NCI-H2107 treated with DMSO at 0.1 percent for 48 hours (cell line): ENCODE measurements around the gene SMAP1.
"Not testable (repeated sequence)": the region's sequence is repeated elsewhere in the genome, so short reads cannot be mapped to it uniquely, and the experiment has no call there.

ENCODE experiments used
- DNase-seq: peaks from one replicate; lab custom pipeline; 2025; ENCODE audit not compliant: unreplicated experiment; lab: John Stamatoyannopoulos, UW

SMAP1 gene

GRCh38 chr6:70739534-70739933 is 71.9 kb downstream of the SMAP1 start:
- DNase-seq, result no peak

DNA sequence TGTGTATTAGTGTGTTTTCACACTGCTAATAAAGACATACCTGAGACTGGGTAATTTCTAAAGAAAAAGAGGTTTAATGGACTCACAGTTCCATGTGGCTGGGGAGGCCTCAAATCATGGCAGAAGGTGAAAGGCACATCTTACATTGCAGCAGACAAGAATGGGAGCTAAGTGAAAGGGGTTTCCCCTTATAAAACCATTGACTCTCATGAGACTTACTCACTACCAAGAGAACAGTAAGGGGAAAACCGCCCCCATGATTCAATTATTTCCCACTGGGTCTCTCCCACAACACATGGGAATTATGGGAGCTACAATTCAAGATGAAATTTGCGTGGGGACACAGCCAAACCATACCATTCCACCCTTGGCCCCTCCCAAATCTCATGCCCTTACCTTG is 73.1 kb downstream of the SMAP1 start:
- DNase-seq, result not testable (repeated sequence)

- DNase-seq, result not testable (repeated sequence)
Measured at GRCh38 chr6:70742462-70742861, 74.8 kb downstream of the SMAP1 start.

GRCh38 chr6:70753870-70754380 is 86.2 kb downstream of the SMAP1 start:
- DNase-seq, result no peak

- DNase-seq, result no peak
Measured at GRCh38 chr6:70758883-70759282, 91.2 kb downstream of the SMAP1 start.

DNA sequence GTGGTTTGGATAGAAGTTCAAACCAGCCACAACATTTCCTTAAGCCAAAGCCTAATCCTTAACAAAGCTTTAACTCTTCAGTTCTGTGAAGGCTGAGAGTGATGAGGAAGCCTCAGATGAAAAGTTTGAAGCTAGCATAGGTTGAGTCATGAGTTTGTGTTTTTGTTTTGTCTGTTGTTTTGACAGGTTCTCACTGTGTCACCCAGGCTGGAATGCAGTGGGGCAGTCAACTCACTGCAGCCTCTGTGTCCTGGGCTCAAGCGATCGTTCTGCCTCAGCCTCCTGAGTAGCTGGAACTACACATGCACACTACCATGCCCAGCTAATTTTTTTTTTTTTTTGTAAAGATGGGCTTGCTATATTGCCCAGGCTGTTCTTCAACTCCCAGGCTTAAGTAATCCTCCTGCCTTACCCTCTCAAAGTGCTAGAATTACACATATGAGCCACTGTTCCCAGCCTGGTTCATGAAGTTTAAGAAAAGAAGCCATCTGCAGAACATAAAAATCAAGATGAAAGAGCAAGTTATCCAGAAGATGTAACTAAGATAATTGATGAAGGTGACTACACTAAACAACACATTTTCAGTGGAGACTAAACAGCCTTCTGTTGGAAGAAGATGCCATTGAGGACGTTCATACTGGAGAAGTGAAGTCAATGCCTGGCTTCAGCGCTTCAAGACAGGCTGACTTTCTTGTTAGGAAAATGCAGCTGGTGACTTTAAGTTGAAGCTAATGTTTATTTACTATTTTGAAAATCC is 96.2 kb downstream of the SMAP1 start:
- no peak for DNase-seq

- no peak for DNase-seq
Measured at GRCh38 chr6:70764706-70765105, 97.0 kb downstream of the SMAP1 start.

DNA sequence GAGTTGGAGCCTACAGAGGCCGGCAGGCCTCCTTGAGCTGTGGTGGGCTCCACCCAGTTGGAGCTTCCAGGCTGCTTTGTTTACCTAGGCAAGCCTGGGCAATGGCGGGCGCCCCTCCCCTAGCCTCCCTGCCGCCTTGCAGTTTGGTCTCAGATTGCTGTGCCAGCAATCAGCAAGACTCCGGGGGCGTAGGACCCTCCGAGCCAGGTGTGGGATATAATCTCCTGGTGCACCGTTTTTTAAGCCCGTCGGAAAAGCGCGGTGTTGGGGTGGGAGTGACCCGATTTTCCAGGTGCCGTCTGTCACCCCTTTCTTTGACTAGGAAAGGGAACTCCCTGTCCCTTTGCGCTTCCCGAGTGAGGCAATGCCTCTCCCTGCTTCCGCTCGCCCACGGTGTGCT is 103.7 kb downstream of the SMAP1 start:
- not testable (repeated sequence) for DNase-seq

- no peak for DNase-seq
Measured at GRCh38 chr6:70779934-70780333, 112.3 kb downstream of the SMAP1 start.

DNA sequence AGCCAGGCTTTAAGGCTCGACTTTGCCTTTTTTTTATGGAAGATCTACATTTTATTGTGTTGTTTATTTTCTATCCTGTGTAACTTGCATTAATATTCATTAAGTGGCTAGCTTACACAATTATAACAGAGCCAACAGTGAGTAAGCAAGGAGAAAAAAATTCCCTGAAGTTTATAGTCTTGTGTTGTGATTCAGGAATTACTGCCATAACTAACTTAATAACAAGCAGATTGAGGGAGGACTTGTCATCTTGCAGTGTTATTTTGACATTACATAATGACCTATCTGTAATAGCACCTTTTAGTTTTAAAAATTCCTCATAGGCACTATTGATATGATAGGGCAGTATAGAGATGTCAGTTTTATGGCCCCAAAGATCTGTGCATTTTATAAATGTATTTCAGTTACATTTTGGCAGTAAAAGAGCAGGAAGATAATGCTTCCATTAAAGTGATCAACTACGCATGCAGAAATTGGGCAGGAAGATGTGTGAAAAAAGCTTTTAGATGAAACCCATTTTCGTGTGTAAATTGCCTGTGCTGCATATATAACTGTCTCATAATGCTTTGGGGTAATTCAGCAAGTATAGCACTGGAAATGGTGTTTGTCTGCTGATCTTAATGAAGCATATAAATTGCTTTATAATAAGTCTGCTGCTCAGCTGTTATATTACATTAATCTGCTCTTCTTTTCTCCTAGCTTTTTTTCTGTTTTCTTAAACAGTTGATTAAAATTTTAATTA is 123.0 kb downstream of the SMAP1 start:
- no peak for DNase-seq

DNA sequence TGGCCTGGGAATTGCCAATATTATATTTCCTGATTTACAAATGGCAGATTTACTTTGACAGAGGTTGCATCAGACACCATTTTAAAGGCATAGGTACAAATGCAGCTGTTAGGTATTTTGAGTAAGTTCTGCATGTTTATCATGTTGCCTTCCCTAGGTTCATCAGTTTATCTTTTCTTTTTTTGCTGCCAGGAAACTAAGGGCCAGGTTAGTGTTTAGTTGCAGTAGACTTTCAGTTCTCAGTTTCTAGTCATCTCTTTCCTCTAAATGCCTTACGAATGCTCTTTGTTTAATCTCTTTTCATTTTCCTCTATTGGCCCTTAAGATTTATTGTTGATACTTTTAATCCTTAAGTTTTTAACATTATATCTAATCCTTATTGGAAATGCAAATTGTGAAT is 129.9 kb downstream of the SMAP1 start:
- DNase-seq, result no peak

DNA sequence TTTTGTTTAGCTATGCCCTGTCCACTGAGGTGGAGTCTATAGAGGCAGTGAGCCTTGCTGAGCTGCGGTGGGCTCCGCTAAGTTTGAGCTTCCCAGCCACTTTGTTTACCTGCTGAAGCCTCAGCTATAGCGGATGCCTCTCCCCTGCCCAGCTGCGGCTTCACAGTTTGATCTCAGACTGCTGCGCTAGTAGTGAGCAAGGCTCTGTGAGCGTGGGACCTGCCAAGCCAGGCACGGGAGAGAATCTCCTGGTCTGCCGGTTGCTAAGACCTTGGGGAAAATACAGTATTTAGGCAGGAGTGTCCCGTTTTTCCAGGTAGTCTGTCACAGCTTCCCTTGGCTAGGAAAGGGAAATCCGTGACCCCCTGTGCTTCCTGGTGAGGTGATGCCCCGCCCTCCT is 138.4 kb downstream of the SMAP1 start:
- DNase-seq, result no peak

DNA sequence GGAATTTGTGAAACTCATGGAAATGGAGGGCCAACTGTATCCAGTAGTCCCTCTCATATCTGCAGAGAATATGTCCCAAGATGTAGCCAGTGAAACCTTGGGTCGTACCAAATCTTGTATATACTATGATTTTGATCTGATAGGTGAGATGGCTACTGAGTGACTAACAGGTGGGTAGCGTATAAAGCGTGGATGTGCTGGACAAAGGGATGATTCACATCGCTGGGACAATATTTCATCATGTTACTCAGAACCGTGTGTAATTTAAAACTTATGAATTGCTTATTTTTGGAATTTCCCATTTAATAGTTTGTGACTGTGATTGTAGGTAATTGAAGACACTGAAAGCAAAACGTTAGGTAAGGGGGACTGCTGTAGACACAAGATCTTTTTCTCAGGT is 144.1 kb downstream of the SMAP1 start:
- no peak for DNase-seq

- DNase-seq, result no peak
Measured at GRCh38 chr6:70813885-70814284, 146.2 kb downstream of the SMAP1 start.

- no peak for DNase-seq
Measured at GRCh38 chr6:70819646-70820045, 152.0 kb downstream of the SMAP1 start.

DNA sequence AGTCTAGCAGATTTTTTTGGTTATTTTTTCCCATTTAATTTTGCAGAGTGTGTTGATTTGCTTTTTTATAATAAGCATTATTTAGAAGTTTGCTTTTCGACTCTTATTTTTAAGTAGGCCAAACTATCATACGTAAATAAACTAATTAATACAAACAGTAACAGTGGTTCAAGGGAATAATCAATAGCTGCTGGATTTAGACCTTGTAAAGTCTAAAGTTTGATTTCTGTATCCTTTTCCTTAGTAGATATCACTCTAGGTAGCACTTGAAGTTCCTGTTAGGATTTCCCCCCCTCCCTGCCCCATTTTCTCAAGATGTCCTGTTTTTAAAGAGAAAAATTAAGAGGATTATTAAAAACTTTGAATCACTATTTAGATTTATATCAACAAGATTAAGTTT is 153.1 kb downstream of the SMAP1 start:
- DNase-seq, result no peak

GRCh38 chr6:70821751-70822150 is 154.1 kb downstream of the SMAP1 start:
- DNase-seq, result no peak

GRCh38 chr6:70823651-70824050 is 156.0 kb downstream of the SMAP1 start:
- no peak for DNase-seq

GRCh38 chr6:70831427-70831826 is 163.7 kb downstream of the SMAP1 start:
- no peak for DNase-seq

GRCh38 chr6:70834520-70834919 is 166.8 kb downstream of the SMAP1 start:
- DNase-seq, result no peak

DNA sequence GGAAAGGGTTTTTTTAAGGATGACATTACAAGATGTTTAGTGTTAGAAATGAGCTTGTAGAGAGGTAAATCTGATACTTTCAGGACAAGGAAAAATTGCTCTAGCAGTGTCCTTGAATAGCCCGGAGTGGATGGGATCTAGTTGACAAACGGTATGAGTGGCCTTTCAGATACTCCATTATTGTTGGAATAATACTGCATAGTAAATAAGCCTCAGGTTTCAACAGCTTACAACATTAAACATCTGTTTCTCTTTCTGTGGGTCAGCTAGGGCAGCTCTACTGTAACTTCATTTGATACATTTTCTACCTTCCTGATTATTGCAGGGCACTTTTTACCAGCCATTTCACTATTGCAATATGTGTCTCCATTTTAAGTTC is 171.2 kb downstream of the SMAP1 start:
- peak; percentile 82 for DNase-seq
